Keratinocyte (primary cell): Measurements from ENCODE around the gene CST7. TPM values are rescaled to one million over a fixed set of nuclear protein-coding genes. Genes with fewer than 3 reads are reported as not detected.
"Not testable (repeated sequence)": the region's sequence is repeated elsewhere in the genome, so short reads cannot be mapped to it uniquely, and the experiment has no call there.

Experiments used
- DNase-seq: peaks from one replicate; pipeline ENCODE4 v3.0.0-alpha.2; 2011; ENCODE audit warnings: low read depth, missing footprints, low spot score
- FAIRE-seq: peaks from 2 replicates; lab custom pipeline; 2011; peaks lifted over from hg19 to GRCh38; lab: Jason Lieb, UNC
- H2AFZ ChIP-seq: 2 replicates; pipeline ENCODE4 v1.6.0; 2012; ENCODE audit warnings: low read length, control low read depth, inconsistent platforms; ENCODE audit not compliant: control insufficient read depth
- H3K27ac ChIP-seq: 2 replicates; pipeline ENCODE4 v1.5.1; 2011; ENCODE audit warnings: low read length; ENCODE audit not compliant: control insufficient read depth, insufficient read depth
- H3K27me3 ChIP-seq: 3 replicates; pipeline ENCODE4 v1.6.0; 2011; ENCODE audit warnings: low read length; ENCODE audit not compliant: control insufficient read depth, insufficient read depth; ENCODE audit errors: extremely low read depth
- H3K36me3 ChIP-seq, 2 experiments: 2 replicates in 1 of 2; 3 replicates in 1 of 2; pipeline ENCODE4 v1.5.1; 2011; ENCODE audit warnings: low read length in 2 of 2, mild to moderate bottlenecking in 1 of 2; ENCODE audit not compliant: control insufficient read depth in 2 of 2, insufficient read depth in 2 of 2; ENCODE audit errors: extremely low read depth in 1 of 2
- H3K4me1 ChIP-seq: 3 replicates; pipeline ENCODE4 v1.5.1; 2011; ENCODE audit warnings: low read length; ENCODE audit not compliant: control insufficient read depth, insufficient read depth; ENCODE audit errors: extremely low read depth
- H3K4me2 ChIP-seq: 3 replicates; pipeline ENCODE4 v1.6.0; 2011; ENCODE audit warnings: low read depth, low read length; ENCODE audit not compliant: control insufficient read depth, insufficient read depth; ENCODE audit errors: extremely low read depth
- H3K4me3 ChIP-seq, 3 experiments: fragments of 200-600 bp in 1 of 3; sonication (generic) in 1 of 3; 2 replicates in 2 of 3; 3 replicates in 1 of 3; pipeline ENCODE4 v1.5.1; 2011 to 2016; ENCODE audit warnings: low read length in 3 of 3, mild to moderate bottlenecking in 3 of 3, control low read depth in 2 of 3, inconsistent platforms in 1 of 3, low read depth in 1 of 3, mixed read lengths in 1 of 3, mixed run types in 1 of 3, moderate library complexity in 1 of 3; ENCODE audit not compliant: control insufficient read depth in 2 of 3, insufficient read depth in 2 of 3; ENCODE audit errors: extremely low read depth in 1 of 3
- H3K79me2 ChIP-seq: 2 replicates; pipeline ENCODE4 v1.6.0; 2012; ENCODE audit warnings: low read length; ENCODE audit not compliant: control insufficient read depth, insufficient read depth
- H3K9ac ChIP-seq: 3 replicates; pipeline ENCODE4 v1.6.0; 2011; ENCODE audit warnings: low read length; ENCODE audit not compliant: control insufficient read depth, insufficient read depth; ENCODE audit errors: extremely low read depth
- H3K9me1 ChIP-seq: 3 replicates; pipeline ENCODE4 v1.6.0; 2011; ENCODE audit warnings: low read length; ENCODE audit not compliant: control insufficient read depth, insufficient read depth; ENCODE audit errors: extremely low read depth
- H3K9me3 ChIP-seq: 2 replicates; pipeline ENCODE4 v1.5.1; 2012; ENCODE audit warnings: low read depth, low read length; ENCODE audit not compliant: control insufficient read depth
- H4K20me1 ChIP-seq: 3 replicates; pipeline ENCODE4 v1.6.0; 2011; ENCODE audit warnings: low read length; ENCODE audit not compliant: control insufficient read depth, insufficient read depth; ENCODE audit errors: extremely low read depth
- CTCF ChIP-seq, 3 experiments: IDR thresholded peaks in 1 of 3; conservative IDR thresholded peaks in 1 of 3; optimal IDR thresholded peaks in 1 of 3; 2 replicates in 2 of 3; 3 replicates in 1 of 3; pipeline versions ENCODE3 to v1.5.1; 2011; ENCODE audit warnings: low read length in 3 of 3, mild to moderate bottlenecking in 3 of 3, moderate library complexity in 2 of 3, control low read depth in 1 of 3, inconsistent platforms in 1 of 3; ENCODE audit not compliant: insufficient read depth in 2 of 3; ENCODE audit errors: extremely low read depth in 1 of 3
- dilution Hi-C: fragments of 300-500 bp; cut with MboI; formaldehyde crosslinking; loops from one replicate; pipeline ENCODE4 v1.7.0; 2020; ENCODE audit warnings: low sequenced_read_pairs; ENCODE audit not compliant: extremely low pct_ligation_motif_present
- polyA plus RNA-seq, 5 experiments: library from polyadenylated mRNA; depleted of rRNA in 3 of 5; stranded (reverse) in 3 of 5; stranded (forward) in 1 of 5; unstranded in 1 of 5; fragments of >200 nt; gene quantifications; 1 replicate in 1 of 5; 2 replicates in 3 of 5; 3 replicates in 1 of 5; pipeline versions ENCODE4 v1.2.1 to v1.2.3, GENCODE V29; 2011 to 2012; ENCODE audit warnings: missing spikeins in 2 of 5, low read depth in 1 of 5, low replicate concordance in 1 of 5

CST7 gene
- polyA plus RNA-seq, 1 donor (not counting 4 experiments of a cell fraction or from before 2014, with no cell fraction given), result not detected

GRCh38 chr20:24920706-24921105, 28.4 kb upstream of the CST7 start:
- FAIRE-seq, H3K79me2 ChIP-seq, dilution Hi-C loops: not testable (repeated sequence)

DNA sequence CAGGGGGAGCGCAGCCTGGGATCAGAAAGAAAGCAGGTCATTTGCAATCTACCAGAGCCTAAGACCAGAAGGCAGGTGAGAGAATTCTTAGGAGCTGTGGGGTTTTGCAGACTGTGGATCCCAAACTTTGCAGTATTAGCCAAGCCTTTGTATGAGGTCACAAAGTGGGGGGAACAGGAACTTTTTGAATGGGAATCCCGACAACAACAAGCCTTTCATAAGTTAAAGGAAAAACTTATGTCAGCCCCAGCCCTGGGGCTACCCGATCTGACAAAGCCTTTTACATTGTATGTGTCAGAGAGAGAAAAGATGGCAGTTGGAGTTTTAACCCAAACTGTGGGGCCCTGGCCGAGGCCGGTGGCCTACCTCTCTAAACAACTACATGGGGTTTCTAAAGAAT, 19.8 kb upstream of the CST7 start:
- FAIRE-seq, H3K4me2 ChIP-seq, H3K9ac ChIP-seq, H3K27ac ChIP-seq, H4K20me1 ChIP-seq, H3K36me3 ChIP-seq, DNase-seq, dilution Hi-C loops, H2AFZ ChIP-seq, H3K9me3 ChIP-seq, H3K9me1 ChIP-seq, H3K27me3 ChIP-seq, H3K79me2 ChIP-seq, H3K4me3 ChIP-seq: not testable (repeated sequence)
- H3K4me1 ChIP-seq, result peaks cover 23% of the 10 kb centered on the region

More at GRCh38 chr20:24920706-24921105, 28.4 kb upstream of the CST7 start:
- H3K36me3 ChIP-seq, H3K4me2 ChIP-seq, H3K4me3 ChIP-seq, H4K20me1 ChIP-seq, H3K4me1 ChIP-seq, H3K27ac ChIP-seq, DNase-seq, H3K9ac ChIP-seq, H3K27me3 ChIP-seq, H3K9me1 ChIP-seq, H2AFZ ChIP-seq, H3K9me3 ChIP-seq: not testable (repeated sequence)

DNA sequence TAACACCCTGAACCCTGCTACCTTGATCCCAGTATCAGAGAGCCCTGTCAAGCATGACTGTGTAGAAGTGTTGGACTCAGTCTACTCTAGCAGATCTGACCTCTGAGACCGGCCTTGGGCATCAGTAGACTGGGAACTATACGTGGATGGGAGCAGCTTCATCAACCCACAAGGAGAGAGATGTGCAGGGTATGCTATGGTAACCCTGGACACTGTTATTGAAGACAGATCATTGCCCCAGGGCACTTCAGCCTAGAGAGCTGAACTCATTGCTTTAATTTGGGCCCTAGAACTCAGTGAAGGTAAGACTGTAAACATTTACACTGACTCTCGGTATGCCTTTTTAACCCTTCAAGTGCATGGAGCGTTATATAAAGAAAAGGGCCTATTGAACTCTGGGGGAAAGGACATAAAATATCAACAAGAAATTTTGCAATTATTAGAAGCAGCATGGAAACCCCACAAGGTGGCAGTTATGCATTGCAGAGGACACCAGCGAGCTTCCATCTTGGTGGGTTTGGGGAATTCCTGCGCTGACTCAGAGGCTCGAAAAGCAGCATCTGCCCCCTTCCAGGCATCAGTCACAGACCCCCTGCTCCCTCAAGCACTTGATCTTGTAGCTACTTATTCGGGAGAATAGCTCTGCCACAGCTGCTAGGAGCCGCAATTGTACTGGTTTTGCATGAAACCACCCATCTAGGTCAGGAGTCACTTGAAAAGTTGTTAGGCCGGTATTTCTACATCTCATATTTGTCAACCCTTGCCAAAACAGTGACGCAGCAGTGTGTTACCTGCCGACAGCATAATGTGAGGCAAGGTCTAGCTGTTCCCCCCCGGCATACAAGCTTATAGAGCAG, 19.0 kb upstream of the CST7 start:
- peak overlapping the region; percentile 90 for H3K4me2 ChIP-seq
- FAIRE-seq (peak; percentile 98), DNase-seq (peak; percentile 46)
- H3K27ac ChIP-seq, result peak overlapping the region; percentile 88
- dilution Hi-C loops, H3K27me3 ChIP-seq, H3K9me3 ChIP-seq, H3K36me3 ChIP-seq, H3K9me1 ChIP-seq, H4K20me1 ChIP-seq, H3K79me2 ChIP-seq: not testable (repeated sequence)
- peak overlapping the region; percentile 30 to 58 (median 49) for H3K4me3 ChIP-seq
- H3K4me1 ChIP-seq, result peaks cover 23% of the 10 kb centered on the region
- H2AFZ ChIP-seq, result peak overlapping the region; percentile 63
- peak overlapping the region; percentile 68 for H3K9ac ChIP-seq
- TF ChIP-seq CTCF (optimal IDR thresholded peaks at IDR 0.05 in 1 of 3, IDR thresholded peaks at IDR 0.05 in 1 of 3, conservative IDR thresholded peaks at IDR 0.05 in 1 of 3; ENCODE audit: extremely low read depth in 1 of 3, insufficient read depth in 2 of 3, low read length in 3 of 3), result peak in 2 of 3 experiments; percentile 14 to 28
